Stimulated activated CD4-positive, alpha-beta T cell treated with anti-CD3 and anti-CD28 coated beads, Interleukin-1b, Interleukin-23, amount 100 ng/mL, for 4 hours (primary cell): ENCODE data around the gene CHCHD6.
A peak's percentile ranks its signal among the peaks of the same experiment; 100 is the strongest.

Experiments used
- DNase-seq, 2 donors: peaks; one replicate each; pipeline ENCODE4 v3.0.0-alpha.2; 2020; ENCODE audit warnings: low read depth in 2 of 2

Gene CHCHD6, protein sequence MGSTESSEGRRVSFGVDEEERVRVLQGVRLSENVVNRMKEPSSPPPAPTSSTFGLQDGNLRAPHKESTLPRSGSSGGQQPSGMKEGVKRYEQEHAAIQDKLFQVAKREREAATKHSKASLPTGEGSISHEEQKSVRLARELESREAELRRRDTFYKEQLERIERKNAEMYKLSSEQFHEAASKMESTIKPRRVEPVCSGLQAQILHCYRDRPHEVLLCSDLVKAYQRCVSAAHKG

DNA sequence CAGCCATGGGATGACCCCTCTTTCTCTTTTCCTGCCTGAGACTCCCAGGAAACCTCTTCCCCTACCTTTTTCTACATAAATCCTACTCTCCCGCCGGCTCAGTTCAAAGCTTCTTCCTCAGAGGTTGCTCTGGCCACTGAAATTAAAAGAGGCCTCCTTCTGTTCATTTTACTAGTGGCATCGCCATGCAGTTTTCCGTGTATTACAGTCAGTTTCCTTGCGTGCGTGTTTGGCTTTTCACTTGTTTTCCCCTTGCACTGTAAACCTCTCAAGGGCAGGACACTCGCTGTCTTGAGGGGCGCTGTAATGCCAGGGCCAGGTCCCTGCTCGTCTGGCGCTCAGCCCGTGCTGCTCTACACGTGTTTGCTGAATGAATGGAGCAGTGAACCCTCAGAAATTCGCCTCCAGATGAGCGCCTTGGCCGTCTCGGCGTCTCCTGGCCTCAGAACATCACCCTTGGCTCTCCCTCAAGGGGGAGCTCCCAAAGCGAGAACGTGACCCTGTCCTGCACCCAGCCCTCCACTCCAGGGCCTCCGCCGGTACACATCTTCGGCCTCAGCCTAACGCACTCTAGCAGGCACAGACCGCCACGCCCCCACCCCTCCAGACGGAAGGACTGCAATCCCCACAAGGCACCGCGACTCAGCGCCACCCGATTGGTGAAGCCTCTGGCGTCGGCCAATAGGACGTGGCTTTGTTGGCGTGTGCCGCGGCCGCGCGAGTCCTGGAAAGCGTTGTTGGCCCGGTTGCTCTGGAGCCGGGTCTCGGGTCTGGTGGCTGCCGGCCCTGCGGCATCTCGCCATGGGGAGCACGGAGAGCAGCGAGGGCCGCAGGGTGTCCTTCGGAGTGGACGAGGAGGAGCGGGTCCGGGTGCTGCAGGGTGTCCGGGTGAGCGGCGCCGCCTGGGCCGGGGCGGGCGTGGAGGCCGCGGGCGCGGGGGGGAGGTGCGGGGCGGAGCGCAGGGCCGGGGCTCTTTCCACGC, at the start of gene CHCHD6:
CHCHD6 (plus strand) TSS at position 729 of the 982 bp plus-strand sequence; CDS start at position 802, 73 bp downstream.
- DNase-seq, result peak; percentile 96 to 97

DNA sequence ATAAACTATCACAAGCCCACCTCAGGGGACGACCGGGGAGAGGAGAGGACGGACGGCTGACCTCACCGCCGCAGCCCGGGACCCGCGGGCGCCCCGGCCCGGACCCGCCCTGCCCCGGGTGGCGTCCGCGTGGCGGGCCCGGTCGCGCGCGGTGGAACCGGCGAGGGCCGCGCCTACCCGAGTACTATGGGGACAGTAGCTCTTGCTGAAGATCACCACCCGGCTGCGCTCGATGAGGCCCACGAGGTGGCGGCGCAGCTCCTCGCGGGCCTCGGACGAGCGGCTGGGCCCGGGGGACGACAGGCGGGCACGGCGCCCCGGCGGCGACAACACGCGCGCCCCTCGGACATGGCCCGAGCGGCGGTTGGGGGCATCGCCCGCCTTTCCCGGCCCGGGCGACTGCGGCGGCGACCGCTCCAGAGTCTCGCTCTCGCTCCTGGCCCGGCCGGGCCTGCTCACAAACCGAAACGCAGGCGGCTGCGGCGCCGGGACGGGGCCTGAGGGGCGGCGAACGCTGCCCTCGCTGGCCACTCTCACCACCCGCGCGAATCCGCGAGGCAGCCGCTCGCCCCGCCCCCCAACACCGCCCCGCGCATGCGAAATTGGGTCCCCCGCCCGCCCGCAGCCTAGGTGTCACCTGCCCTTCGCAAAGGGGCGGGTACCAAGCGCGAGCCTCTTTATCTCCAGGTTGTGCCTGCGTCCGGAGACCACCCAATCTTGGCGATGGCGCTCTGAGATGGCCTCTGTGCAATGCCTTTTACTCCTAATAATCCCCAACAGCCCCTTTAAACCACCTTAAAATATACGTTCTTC, 49.3 kb upstream of the CHCHD6 start, which contains the start of gene TXNRD3:
TXNRD3 (minus strand) TSS at position 554 of the 813 bp plus-strand sequence.
- peak; percentile 76 to 85 for DNase-seq

DNA sequence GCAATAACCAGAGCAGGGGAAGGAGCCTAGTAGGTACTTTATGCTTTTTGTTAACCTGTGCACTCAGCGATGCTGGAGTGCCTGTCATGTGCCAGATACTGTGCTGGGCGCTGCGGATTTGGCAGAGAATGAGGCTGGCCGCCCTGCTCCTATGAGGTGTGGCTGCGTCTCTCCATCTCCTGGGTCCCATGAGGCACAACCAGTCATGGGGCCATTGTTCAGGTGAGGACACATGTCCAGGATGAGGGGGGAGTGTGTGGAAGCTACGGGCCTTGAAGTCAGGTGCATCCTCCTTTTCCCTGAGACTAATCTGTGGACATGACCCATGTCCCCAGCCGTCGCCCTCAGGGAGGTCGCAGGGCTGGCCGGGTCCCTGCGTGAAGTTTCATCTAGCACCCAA, 48.2 kb upstream of the CHCHD6 start:
- no peak for DNase-seq

DNA sequence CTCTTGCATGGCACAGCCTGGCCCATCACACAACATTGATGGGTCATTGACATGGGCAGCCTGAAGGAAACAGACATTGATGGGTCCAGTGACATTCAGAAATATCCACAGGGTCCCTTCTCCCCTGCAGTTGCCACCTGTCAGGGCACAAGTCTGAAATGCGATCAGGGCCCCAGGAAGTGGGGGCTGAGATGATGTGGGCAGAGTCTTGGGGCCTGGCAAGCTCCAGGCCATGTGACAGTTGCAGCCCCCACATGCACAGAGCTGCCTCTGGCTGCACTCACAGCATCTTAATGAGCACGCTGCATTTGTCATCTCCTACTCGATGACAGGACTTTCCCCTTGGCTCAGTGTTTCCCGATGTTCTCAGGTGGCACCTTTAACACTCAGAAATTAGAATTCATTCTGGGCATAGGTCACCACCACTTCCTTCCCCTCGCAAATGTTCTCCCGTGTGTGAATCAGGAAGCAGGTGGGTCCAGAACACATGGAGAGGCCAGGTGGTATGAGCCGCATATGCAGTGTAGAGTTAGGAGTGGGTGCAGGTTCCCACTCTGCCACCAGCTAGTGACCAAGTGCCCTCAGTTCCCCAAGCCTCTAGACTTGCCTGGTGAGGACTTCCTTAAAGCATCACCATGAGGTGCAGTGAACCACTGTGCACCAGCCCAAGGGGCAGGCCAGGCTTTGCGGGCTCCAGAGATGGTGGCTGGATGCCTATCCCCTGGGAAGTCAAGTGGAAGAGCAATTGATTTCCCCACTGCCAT, 47.5 kb upstream of the CHCHD6 start:
- no peak for DNase-seq

DNA sequence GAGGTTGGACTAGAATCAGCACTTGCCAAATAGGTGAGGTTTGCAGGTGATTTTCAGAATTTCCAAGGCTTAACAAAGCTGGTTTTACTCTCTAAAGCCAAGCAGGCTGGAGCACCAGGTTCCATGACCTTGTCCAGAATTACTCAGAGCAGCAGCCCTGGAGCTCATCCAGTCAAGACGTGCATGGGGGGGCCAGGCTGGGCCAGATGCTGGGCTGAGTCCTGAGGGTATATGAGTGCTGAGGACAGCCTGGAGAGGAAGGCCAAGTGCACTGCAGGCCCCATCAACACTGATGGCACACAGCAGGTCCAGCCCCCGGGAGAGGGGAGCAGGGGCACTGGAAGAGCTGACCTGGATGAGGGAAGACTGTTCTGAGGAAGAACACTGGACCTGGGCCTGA, 46.1 kb upstream of the CHCHD6 start:
- DNase-seq, result no peak

DNA sequence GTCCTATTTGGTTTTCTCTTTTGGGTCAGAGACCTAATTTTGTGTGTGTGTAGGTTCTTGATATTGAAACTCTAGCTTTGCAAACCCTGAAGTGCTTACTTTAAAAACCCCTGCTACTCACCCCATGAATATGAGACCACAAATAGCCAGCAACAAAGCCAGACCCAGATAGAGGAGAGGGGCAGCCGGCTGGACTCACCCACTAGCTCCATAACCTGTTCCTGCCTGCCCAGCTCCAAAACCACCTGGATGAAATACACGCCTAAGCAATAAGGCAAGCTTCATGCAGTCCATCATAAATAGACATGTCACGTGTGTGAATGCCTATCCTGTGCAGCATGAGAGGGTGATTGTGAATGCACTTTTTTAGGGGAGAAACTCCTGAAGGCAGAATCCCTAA, 45.5 kb upstream of the CHCHD6 start:
- DNase-seq, result no peak

DNA sequence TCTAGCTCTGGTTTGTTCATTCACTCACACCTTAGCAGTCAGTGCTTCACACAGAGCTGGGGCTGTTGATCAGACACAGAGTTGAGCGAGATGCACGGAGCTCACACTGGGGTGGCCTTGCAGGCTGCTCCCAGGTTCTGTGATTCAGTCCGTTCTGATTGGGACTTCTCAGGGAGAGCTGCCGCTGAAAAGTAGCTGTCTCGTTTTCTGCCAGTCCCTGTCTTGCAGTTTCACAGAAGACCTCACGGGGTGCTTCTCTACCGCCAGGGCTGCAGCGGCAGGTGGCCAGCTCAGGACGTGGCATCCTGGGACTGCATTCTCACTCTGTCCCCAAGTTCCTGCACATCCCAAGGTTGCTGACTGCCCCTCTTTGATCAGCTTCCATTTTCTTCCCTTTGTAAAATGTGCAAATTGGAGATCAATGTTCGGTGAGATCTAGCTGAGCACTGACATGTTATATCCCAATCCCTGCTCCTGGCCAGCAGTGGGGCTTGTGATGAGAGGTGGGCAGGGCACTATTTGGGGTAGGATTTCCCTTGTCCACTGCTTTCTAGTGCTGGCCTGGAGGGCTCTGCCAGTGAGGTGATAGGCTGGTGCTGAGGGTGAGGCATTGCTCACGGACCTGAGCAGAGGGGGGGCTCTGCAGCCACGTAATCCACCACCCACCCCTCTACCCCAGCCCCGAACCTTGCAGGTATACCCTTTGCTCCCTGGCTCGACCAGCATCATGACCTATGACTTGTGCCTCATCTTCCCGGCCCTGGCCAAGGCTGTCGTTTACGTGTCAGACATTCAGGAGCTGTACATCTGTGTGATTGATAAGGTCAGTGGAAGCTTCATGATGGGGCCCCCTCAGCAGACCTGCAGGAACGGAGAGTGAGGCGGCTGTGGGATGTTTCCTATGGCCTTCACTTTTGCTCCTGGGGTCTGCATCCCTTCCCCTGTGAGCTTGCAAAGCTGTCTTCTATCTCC, 43.8 kb upstream of the CHCHD6 start:
- no peak for DNase-seq

DNA sequence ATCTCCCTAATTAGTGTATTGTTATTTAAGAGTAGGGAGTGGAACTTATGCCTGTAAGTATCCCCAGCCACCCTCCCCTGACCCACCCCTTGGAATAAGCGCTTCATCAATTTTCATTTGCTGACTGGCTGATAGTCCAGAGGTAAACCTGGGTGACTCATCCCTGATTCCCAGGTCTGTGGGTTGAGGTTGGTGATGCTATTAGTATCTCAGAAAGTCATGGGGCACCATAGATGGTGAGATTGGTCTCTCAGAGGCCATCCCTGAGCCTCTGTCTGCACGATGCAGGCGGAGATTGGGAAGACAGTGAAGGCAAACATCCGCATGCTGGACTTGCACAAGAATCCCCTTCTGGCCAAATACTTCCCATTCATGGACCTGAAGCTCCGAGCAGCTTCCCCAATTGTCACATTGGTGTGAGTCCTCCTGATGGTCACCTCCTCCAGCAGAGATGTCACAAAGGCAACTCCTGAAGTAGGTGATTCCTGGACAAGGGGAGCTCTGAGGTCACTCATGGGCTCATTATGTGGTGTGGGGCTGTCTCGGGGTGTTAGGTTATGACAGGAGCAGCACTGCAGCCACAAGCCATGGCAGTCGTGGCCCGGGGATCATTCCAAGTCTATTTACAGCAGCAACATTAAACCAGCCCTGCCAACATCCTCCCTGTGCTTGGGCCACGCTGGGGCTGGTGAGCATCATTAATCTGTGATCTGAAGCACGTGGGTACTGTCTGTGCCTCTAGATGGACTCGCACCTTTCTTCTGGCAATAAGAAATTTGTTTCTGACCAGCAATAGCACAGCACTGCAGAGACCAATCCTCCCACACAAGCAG, 42.3 kb upstream of the CHCHD6 start:
- no peak for DNase-seq

DNA sequence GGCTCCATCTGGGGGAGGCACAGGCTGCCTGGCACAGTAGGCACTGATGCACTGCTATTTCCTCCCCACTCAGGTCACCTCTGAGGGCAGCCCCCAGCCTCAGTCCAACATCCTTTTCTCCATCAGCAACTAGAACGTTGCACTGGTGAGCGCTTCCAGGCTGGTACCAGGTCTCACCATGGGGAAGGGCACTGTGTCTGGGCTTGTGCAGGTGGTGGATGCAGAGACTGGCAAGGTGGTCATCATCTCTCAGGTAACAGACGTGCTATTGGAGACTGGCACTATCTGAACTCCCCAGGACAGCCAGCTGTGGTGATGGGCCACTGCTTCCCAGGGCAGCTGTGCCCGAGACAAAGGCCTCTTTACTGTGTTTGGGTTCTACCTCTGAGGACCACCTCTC, 40.8 kb upstream of the CHCHD6 start:
- no peak for DNase-seq

DNA sequence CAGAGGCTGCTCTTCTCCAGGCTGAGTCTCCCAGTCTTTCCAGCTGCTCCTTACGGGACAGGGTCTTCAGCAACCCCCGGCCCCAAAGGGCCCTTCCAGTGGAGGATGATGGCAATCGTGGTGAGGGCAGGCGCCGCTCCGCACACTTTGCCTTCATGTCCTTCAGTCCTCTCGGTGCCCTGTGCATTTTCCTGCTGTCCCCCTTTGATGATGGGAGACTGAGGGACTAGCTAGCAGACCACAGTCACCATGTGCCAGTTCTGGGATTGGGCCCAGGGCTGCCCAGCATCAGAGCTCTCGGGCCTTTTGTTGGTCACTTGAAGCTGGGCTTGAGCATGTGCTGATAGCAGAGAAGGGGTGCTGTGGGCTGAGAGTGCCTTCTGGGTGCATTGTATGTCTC, 40.3 kb upstream of the CHCHD6 start:
- DNase-seq, result no peak

DNA sequence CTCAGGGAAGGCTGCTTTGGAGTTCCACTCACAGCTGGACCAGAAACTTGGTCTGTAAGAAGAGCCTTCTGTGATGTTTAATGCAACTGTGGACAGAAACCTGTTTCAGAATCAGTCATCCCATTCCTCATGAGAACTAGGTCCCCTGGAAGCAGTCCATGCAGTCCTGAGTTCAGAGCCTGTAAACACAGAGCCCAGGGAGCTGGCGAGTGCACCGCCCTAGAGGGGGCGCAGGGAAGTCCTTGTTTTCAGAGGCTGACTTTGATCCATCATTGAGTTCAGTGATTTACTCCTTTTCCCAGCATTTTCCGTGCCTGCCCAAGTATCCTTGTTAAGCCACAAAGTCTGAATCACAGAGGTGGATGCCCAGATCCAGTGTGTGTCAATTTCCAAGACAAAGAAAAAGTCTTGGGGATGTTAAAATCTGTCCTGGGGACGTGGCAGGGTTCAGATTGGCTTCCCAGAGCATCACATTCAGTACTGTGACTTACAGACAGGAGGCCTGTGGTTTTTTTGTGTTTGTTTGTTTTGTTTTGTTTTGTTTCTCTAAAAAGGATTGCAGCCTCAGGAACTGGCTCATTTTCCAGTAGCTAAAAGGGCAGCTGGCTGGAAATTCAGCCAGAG, 39.3 kb upstream of the CHCHD6 start:
- no peak for DNase-seq

DNA sequence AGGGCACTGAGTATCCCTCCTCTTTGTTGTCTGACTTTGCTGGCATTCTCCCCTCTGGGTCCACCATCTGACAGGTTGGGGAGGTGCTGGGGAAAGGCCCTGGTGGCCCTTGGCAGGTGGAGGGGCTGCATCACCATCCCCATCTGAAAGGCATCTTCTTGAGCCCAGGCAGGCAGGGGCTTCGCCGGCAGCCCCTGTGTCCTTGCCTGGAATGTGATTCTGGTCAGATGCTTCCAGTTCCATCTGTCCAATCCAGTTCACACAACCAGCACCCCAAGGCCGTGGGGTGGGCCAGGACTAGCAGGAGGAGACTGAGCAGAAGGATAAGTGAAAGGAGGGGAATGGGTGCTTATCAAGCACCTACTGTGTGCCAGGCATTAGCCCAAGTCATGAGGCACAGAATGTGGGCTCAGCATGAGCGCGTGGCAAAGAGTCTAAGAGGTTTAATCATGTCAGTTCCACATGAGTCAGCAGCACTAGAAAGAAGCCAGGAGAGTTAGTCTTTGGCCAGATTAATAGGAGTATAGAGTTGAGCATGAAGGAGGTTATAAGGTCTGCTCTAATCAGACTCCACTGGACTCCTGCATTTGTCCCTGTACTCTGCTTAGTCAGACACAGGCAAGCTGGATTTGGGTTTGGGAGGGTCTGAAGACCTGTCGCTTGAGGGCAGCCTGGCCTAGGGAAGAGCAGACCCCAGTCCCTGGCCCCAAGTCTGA, 38.7 kb upstream of the CHCHD6 start:
- DNase-seq, result no peak

DNA sequence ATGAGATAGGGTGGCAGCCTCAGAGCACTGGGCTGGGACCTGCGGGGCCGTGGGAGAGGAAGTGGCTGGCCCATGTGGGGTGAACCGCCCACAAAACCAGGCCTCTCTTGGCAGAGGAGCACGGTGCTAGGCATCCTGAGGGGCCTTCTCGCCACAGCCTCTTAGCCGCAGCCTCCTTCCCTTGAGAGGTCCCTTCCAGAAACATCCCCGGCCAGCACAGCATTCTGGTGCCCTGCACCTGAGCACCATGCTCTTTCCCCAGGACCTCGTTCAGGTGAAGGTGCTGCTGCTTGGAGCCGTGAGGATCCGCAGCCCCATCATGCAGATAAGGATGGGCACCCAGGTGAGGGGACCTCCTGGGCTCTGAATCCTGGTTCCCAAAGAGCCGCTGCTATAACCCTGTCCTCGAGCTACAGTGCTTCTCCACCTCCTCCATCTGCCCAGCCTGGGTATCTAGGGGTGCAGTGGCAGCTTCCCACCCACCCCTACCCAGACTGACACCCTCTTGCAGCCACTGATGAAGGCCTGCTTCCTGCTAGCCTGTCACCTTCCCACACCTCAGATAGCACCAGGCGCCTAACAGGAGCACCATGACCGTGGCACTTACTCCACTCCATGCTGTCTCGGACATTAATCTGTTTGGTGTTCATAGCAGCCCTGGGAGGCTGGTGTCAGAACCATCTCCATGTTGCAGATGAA, 37.9 kb upstream of the CHCHD6 start:
- no peak for DNase-seq

DNA sequence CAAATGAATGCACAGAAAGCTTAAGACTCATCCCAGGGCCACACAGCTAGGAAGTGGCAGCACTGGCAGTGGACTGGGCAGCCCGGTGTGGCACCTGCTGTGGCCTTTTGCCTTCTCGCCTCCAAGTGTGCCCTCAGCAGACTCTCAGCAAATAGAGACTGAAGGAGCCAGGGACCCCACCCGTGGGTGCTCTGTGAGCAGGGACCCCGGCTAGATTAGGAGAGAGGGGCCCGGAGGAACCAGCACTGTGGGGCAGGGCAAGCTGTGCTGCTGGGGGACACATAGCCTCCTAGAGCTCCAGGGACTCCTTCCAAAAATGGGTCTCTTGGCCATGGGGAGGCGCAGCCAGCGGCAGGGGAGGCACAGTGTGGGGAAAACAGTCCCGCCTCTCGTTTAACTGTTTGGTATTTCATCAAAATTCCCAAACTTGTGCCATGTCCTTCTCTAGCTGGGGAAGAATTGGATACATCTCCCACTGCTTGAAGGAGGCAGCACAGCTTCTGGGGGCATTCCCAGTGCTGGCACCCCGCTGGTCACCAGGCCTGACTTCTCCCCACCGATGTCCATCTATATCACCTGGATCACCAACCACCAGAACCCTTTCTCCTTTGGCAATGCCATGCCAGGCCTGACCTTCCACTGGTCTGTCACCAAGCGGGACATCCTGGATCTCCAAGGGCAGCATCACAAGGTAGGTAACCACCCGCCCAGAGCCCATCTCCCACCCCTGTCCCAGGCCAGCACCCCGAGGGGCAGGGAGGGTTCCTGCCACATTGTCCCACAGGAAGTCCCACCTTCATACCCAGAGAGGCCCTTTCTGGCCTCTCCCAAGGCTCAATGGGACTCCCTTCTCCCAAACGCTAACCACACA, 37.1 kb upstream of the CHCHD6 start:
- no peak for DNase-seq

DNA sequence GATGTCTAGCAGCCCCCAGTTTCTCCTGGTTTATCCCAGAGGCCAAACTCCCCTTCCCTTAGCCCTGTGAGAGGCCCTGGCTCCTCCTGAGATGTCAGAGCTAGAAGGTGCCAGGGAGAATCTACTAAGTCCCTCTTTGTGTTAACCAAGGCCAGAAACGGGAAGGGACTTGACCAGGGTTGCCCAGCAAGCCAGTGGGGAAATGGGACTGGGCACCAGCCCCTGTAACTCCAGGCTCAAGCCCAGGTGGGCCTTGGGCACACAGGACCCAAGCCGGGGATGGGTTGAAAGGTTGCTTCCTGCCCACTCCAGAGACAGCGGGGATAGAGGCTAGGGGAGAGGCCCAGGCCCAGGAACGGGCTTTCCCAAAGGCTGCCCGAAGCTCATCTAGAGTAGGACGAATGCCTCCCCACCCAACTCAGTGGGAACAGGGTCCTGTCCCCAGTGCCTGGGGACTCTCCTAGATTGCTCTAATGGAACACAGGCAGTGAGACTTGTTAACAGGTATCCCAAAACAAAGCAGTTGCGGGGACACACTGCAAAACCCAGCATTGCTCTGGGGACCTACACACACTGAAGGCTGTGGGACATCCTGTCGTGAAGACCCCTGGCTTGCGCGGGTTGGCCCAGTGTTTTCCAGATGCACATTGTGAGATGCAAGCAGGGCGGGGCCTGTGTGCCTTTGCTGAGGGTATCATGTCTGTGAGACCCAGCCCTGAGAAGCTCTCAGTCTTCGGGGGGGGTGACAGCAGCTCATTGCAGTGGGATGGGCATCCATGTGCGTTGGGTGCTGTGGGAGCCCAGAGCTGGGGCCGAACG, 36.2 kb upstream of the CHCHD6 start:
- DNase-seq, result no peak
